ENCODE measurements around the gene CRYBG3.

GRCh38 chr3:97927704-97928103 is 105.9 kb downstream of the CRYBG3 start:
- no peak for TF ChIP-seq CTCF (conservative IDR thresholded peaks at IDR 0.05)
- no peak for TF ChIP-seq ZFX (IDR thresholded peaks at IDR 0.05)

Measured in C4-2B (cell line).